ENCODE data around the gene UNKL. TPM values are rescaled to one million over a fixed set of nuclear protein-coding genes. Genes with fewer than 3 reads are reported as not detected.

The UNKL gene
- total RNA-seq, 1 donor from 2014 or later, result 19.9 TPM

- Histone ChIP-seq H3K27ac (no peak overlapping the region), H3K4me3 (no peak overlapping the region), H3K36me3 (no peaks in the 10 kb centered on the region), H3K27me3 (no peaks in the 10 kb centered on the region), H3K4me1 (no peaks in the 10 kb centered on the region), H3K9me3 (no peaks in the 10 kb centered on the region)
- no peak for TF ChIP-seq CTCF (IDR thresholded peaks at IDR 0.05)
- intact Hi-C loops (cut with DNase I), result no loop called here
- ATAC-seq (no peak), DNase-seq (no peak)
Measured at GRCh38 chr16:1434644-1435592, 20.4 kb upstream of the UNKL start.

- Histone ChIP-seq H3K4me3 (no peak overlapping the region), H3K27me3 (no peaks in the 10 kb centered on the region), H3K4me1 (no peaks in the 10 kb centered on the region), H3K27ac (no peak overlapping the region), H3K36me3 (no peaks in the 10 kb centered on the region), H3K9me3 (no peaks in the 10 kb centered on the region)
- ATAC-seq (no peak), DNase-seq (no peak)
- TF ChIP-seq CTCF (IDR thresholded peaks at IDR 0.05), result no peak
- intact Hi-C loops (cut with DNase I), result no loop called here
Measured at GRCh38 chr16:1433756-1434155, 19.3 kb upstream of the UNKL start.

DNA sequence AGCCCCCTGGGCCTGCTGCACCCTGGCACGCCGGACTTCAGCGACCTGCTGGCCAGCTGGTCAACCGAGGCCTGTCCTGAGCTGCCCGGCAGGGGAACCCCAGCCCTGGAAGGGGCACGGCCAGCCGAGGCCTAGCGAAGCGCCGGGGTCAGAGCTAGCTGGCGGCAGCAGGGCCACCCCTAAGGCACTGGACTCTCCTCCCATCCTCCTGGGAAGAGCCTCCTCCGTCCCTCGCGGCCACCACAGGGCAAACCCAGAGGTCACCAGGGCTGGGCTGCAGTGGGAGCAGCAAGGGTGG lies 18.7 kb upstream of the UNKL start:
- Histone ChIP-seq H3K36me3 (no peaks in the 10 kb centered on the region), H3K4me1 (no peaks in the 10 kb centered on the region), H3K4me3 (peak overlapping the region; percentile 29), H3K9me3 (no peaks in the 10 kb centered on the region), H3K27ac (no peak overlapping the region), H3K27me3 (no peaks in the 10 kb centered on the region)
- intact Hi-C loops (cut with DNase I), result no loop called here
- ATAC-seq (no peak), DNase-seq (no peak)
- TF ChIP-seq CTCF (IDR thresholded peaks at IDR 0.05), result no peak

- H3K4me3 ChIP-seq, result peak overlapping the region; percentile 29
- no peaks in the 10 kb centered on the region for H3K36me3 ChIP-seq
- DNase-seq, result no peak
- no peak overlapping the region for H3K27ac ChIP-seq
- H3K27me3 ChIP-seq, result no peaks in the 10 kb centered on the region
- no peak for ATAC-seq
- H3K4me1 ChIP-seq, result no peaks in the 10 kb centered on the region
- intact Hi-C loops (cut with DNase I), result no loop called here
- no peaks in the 10 kb centered on the region for H3K9me3 ChIP-seq
- no peak for TF ChIP-seq CTCF (IDR thresholded peaks at IDR 0.05)
Measured at GRCh38 chr16:1432388-1433262, 18.1 kb upstream of the UNKL start.

GRCh38 chr16:1431497-1432270 lies 17.2 kb upstream of the UNKL start:
- intact Hi-C loops (cut with DNase I), result no loop called here
- Histone ChIP-seq H3K4me3 (peak overlapping the region; percentile 29), H3K27me3 (no peaks in the 10 kb centered on the region), H3K4me1 (no peaks in the 10 kb centered on the region), H3K9me3 (no peaks in the 10 kb centered on the region), H3K36me3 (no peaks in the 10 kb centered on the region), H3K27ac (no peak overlapping the region)
- TF ChIP-seq CTCF (IDR thresholded peaks at IDR 0.05), result no peak
- DNase-seq (no peak), ATAC-seq (no peak)
